Central memory CD4-positive, alpha-beta T cell (primary cell): ENCODE data around the gene ELMO1.

Source experiments
- DNase-seq: peaks from one replicate; pipeline ENCODE4 v3.0.0; 2022

Gene ELMO1

DNA sequence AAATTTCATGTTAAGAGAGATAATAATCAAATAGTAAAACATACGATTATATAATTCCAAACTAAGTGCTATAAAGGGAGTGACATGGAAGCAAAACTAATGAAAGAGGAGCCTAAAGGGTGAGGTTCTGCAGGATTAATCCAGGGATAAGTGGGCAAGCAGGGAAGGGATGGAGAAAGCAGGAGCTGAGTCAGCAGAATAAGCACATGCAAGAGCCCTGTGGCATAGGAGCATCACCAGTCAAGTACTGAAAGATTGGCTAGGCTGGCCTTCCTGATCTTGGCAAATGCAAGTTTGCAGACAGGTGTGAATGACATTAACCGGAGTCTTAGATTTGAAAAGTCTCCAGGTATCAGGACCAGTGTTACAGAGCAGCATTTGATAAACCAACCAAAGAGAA lies 336.4 kb downstream of the ELMO1 start:
- DNase-seq = no peak

DNA sequence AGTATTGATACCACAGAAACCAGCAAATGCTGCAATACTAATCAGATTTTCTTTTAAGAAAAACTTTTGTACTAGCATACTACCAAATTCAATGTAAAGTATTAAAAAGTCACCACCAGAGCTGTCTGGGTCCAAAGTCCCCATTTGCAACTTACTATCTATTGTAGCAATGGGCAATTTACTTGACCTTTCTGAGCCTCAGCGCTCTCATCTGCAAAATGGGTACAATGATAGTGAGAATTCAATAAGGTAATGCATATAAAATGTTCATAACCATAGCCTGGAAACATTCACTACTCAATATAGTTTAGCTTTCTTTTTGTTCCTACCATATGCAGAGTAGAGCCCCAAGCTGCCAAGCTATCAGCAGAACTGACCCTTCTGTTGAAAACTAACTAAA lies 337.2 kb downstream of the ELMO1 start:
- no peak for DNase-seq

DNA sequence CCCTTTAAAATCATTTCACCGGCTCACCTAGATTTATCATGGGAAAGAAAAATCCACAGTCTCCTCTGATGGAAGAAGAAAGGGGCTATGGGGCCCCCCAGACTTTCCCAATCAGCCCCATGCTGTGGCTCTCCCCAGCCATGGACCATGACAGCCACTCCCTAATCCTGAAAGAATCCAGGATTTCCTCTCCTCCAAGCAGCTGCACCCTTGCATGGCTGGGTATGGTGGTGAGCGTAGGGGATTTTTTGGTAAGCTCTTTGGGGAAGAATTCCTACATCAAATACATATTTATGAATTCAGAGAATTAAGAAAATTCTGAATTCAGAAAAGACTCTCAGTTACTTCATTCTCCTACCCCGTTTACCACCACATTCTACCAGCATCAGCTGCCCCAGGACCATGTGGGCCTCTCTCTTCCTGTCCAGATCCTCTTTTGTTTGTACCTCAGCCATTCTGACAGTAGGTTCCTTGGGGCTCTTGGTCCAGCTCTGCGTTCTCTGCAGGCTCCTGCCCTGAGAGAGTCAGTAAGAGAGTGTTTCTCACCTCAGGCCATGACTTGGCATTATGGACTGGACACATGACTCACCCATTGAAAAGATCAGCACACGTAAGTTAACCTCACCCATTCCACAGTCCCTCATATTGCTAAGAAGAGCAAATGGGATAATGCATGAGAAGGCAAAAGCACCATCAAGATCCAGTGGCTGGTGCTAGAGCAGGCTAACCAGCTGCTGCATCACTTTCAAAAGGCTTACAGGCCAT lies 337.8 kb downstream of the ELMO1 start:
- no peak for DNase-seq

DNA sequence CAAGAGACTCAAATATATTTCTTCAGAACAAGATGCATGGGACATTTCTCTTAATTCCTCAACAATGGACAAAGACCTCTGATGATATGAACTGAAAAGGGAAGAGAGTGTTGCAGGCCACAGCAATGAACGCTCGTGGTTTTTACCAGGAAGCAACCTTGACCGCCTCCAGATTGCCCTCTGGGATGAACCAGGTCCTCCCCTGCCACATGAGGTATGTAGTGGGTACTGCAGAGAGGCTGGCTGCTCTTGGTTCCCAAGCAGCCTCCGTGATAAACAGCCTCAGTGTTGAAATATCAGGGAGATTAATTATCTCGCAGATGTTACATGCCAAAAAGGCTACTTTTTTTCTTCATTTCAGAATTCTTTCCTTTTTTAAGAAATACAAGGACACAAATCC lies 338.8 kb downstream of the ELMO1 start:
- no peak for DNase-seq

DNA sequence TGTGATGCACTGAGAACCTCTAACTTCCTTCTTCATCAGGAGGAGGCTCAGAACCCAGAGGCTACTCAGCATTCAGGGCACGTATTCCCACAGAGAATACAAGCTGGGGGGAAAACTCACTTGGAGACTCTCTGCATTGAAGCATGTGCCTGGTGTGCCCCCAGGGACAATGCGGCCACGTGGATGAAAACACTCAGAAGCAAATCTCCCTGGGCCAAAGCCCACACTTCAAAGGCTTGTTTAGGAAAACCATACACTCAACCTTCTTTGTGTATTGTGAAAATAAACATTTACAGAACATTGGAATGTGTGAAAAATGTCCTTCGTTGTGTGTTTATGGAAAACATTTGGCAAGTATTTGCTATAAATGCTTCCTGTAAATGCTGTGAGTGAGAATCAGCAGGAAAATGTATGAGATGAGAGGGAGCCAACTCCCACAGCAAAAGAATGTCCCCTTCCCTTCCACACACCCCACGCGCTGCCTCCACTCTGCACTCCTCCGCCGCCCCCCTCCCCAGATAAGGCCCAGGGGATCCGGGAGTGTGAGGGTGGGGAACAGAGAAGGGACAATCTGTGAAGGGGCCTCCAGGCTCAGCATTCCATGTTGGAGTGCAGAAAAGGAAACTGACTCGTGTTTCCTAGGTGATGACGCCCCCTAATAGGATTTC lies 339.5 kb downstream of the ELMO1 start:
- no peak for DNase-seq

DNA sequence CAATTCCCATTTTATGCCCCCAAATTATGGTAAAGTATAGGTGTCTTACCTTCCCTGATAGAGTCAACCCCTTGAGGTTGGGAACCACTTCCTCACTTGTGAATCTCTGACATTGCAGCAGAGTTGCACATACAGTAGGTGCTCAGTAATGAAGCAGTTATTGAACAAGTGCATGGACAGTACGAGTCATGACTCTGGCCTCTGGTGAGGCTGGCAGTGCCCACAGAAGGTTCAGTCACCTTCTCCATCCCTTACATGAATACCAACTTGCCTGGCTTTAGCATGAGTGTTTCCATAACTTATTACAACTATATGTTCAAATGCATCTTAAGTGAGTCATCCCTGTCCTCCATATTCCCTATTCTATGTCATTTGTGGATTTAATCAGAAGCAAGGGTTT lies 340.0 kb downstream of the ELMO1 start:
- DNase-seq = no peak

DNA sequence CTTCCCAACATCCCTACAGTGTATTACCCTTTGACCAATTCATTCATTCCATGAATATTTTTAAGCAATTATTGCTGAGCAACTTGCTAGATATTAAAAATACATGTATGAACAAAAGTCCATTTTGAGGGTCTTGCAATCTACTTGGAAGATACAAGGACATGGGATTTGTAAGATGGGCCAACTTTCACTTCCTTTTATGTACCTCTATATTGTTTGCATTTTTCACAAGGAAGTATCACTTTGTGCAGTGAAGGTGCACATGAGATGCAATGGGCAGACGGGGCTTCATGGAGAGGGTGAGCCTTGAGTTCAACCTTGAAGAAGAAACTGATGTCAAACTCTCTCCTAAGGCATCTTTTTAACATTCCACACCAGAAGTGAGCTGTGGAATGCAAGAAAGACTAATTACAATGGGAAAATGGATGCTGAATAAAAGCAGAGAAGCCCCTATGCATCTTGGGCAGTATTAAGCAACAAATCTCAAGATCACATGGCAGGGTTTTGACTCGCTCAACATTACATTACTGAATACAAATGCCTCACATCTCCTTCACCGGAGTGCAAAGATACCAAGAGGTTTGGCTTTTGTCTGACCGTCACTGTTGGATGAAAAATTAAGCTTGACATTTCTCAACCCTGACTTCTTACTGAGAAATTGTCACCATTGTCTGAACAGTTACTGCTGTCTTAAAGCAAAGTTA lies 341.5 kb downstream of the ELMO1 start:
- no peak for DNase-seq

DNA sequence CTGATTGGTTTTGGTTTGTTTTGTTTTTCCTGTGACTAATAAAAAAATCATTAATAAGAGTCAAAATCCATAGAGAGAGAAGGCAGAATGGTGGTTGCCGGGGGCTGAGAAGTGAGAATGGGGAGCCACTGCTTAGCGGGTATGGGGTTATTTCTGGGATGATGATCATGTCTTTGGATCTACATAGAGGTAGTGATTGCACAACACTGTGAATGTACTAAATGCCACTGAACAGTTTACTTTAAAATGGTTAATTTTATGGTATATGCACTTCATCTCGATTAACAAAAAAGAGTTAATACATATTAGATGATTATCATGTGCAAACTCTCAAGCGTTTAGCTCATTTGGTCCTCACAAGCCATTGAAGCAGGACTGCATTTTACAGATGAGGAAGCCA lies 342.9 kb downstream of the ELMO1 start:
- no peak for DNase-seq

DNA sequence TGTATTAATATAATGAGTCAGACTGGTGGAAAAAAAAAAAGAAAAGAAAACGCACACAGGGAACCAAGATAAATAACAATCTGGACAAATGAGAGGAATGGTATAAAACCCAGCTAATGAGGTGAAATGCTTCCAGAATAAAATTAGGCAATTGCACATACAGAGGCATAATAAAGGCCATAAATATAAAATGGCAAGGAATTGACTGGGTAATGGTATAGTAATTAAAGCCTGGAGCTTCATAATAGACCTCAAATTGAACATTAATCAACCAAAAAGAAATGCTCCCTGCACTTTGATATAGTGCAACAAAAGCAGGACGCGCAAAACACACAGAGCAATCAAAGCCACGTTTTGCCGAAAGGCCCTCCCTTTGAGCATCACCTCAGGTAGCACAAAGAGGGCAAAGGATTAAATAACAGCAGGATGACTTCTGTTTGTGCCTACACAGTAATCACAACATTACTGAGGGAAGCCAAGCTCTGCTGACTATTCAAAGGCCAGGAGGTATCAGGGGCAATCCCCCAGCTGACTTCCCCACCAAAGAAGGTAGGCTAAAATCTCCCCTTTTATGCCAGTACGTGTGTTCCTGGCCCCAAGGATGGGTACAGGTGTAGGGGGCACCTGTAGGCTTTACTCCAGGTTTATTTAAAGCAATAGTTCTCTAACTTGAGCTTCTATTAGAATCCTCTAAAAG lies 343.7 kb downstream of the ELMO1 start:
- DNase-seq = no peak

DNA sequence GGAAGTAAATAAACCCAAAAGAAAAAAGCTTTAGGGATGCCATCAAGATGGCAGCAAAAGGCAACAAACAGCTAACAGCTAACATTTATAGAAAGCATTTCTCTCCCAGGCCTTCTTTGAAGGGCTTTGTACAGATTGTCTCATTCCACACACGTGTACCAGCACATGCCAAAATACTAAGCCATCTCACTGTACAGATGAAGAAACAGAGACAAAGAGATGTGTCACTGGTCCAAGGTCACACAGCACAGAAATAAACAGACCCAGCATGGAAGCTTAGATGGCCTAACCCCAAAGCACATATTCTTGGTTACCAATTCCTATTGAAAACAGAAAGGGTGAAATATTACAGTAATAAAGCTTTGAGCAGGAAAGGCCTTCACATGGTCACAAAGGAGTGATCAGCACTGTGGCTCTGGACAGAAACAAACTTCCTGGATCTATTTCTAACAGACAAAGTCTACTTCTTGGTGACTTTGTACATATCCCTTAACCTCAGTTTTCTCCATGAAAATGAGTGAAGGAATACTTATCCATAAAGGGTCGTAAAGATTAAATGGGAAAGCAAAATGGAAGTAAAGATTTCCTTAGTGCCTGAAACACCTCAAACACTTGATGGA lies 346.0 kb downstream of the ELMO1 start:
- no peak for DNase-seq

DNA sequence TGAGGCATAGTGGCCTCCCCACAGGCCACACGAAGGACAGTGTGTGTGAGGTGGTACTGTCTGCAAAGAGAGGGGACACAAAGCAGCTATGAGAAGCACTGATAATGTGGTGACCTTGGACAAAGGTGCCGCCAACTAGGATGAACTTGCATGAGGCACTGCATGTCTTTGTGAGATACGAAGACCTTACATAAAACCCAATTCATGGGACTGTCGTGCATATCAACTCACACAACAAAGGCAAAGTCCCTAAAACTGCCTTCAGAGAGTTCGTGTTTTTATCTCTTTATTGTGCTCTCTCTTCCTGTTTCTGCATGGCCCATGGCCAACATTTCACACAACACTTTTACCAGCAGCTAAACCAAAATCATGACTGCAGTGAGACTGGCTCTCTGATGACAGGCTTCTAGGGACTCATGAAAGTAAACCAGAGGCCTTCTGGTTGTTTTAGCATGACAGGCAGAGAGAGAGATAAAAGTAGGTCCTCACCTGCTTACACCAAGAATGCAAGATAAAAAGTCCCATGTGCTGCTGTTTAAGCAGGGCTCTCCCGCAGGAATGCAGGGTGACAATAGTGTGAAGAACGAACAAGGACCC lies 347.8 kb downstream of the ELMO1 start:
- no peak for DNase-seq

DNA sequence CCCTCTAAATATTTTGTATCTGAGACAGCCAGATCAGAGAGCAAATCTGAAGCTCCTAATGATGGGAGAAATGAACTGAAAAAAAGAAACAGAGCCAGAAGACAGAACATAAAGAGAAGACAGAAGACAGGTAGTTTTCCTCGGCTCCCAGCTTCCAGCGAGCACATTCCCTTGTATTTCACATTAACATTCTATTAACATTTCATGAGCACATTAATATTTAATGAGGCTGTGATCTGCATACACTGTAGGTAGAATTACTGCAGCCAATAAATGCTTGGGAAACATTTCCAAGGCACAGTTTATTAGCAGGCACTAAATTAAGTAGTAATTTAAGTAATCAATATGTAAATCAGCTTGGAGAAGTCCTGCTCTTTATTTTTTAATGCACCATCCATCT lies 349.9 kb downstream of the ELMO1 start:
- DNase-seq = no peak

DNA sequence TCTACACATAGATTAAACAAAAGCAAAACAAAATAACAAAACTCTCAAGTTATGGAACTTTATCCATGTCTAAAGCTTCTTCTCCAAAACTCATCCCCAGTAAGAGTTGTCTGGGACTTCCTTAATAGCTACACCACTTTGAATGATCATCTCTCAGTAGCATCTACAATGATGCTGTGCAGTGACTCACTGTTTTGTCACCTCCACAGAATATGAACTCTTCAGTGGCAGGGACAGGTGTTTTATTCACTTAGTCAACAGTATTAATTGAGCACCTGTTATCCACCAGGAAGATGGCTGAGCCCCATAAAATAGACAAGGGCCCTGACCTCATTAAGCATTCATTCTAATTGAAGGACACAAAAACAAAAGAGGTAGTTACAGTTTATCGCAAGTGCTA lies 350.7 kb downstream of the ELMO1 start:
- DNase-seq = no peak

DNA sequence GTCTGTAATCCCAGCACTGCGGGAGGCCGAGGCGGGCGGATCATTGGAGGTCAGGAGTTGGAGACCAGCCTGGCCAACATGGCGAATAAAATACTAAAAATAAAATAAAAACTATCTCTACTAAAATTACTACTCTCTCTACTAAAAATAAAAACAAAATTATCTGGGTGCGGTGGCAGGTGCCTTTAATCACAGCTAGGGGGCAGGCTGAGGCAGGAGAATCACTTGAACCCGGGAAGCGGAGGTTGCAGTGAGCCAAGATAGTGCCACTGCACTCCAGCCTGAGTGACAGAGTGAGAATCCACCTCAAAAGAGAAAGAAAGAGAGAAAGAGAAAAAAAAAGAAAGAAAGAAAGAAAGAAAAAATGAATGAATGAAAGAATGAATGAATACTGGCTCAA lies 351.4 kb downstream of the ELMO1 start:
- DNase-seq = no peak

DNA sequence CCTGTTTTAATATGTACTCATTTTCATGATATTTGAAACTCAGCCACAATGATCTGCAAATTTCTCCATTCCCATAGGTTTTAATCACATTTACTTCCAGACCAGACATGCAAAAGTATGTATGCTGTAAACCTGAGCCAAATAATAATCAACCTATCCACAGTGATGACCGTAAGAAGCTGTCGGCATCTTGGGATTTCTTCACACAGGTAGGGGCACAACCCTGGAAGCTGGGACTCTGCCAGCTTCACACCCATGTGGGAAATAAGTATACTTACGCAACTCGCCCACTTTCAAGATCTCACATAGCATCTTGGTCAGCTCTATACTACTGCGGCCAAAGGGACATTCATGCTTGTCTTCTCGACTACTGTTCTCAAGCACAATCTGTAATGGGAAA lies 352.3 kb downstream of the ELMO1 start:
- no peak for DNase-seq

DNA sequence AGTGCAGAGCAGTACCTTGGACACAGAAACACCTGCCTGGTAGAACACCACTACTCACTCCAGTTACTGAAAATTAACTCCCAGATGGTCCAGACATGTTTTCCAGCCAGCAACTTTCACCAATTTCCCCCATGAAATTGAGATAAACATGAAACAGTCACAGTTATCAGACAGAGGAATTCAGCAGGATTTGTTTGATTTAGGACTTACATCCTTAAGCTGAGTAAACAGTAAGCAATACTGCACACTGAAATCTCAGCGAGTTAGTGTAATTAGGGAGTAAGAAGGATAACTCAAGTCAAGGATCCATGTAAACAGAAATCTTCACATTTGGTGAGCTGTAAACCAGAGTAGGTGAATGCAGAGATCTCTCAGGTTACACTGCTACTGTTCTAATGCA lies 353.5 kb downstream of the ELMO1 start:
- no peak for DNase-seq

DNA sequence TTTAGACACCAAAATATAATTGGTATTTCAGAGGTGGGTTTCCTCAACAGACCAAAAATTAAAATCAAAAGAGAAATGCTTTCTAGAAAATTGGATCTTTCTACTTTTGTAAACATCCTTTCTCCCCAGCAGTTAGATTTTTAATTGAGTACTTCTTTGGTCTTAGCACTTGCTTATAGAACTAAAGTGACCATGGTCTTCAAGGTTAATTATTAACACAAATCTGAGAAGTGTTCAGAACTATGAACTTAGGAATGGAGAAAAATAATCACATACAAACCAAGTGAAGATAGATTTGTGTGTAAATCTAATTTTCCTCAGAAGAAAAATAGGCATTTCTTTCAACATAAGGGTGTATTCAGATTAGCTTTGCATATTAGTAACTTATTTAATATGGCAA lies 355.4 kb downstream of the ELMO1 start:
- no peak for DNase-seq

DNA sequence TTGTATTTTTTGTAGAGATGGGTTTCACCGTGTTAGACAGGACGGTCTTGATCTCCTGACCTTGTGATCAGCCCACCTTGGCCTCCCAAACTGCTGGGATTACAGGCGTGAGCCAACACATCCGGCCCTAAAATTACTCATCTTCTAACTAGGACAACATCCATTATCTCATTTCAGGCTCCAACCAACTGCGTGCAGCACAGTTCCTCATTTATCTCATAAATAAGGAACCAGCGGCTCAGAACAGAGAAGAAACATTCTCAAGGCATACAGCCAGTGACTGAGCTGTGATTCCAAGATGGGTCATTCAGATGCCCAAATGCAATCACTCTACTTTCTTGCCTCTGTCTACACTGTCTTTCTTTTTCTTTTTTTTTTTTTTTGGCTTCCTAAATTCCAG lies 356.1 kb downstream of the ELMO1 start:
- no peak for DNase-seq

DNA sequence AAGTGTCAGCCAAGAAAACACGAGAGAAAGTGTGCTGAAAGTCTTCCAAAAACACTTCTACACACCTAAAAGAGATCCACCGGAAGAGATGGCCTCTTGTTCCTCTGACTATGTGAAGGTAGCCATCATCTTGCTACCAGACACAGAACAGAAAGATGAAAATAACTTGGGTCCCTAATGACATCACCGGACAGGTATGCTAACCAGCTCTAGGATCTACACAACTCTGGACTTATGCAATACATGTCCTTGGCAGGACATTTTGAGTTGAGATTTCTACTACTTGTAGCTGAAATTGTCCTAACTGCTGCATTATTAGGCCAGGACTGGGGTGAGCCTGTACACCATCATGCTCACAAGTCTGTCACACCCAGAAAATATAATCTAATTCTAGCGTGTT lies 358.7 kb downstream of the ELMO1 start:
- no peak for DNase-seq

DNA sequence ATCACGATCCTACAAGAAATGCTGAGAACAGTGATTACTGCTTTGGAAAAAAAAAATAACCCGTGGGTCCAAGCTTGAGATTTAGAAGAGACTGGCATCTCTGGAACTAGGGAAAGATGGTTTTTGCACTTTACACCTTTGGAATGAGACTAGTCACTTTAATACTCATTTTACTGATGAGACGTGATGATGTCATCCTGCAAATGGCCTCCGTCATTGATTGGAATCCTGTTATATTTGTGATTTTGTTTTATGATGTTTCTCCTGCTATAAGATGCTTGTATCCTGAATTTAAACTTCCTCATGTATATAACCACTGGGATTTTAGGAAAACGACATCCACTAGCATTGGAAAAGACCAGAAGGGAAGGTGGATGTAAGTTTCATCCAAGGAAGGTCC lies 363.1 kb downstream of the ELMO1 start:
- DNase-seq = no peak

DNA sequence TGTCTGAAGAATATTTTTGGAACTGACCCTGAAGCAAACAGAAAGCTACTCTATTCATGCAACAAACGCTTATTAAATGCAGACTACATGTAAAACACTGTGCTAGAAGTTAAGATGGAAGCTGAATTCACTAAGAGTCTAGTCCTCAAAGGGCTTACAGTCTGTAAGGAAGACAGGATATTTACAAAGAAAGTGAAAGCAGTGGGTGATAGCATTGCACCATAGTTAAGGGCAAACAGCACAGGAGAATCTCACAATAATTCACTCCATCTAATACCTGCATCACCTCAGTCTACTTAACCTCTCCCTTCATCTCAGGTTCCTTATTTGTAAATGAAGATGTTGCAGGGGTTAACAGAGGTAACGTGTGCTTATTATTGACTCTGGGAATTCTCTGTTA lies 364.4 kb downstream of the ELMO1 start:
- DNase-seq = no peak

DNA sequence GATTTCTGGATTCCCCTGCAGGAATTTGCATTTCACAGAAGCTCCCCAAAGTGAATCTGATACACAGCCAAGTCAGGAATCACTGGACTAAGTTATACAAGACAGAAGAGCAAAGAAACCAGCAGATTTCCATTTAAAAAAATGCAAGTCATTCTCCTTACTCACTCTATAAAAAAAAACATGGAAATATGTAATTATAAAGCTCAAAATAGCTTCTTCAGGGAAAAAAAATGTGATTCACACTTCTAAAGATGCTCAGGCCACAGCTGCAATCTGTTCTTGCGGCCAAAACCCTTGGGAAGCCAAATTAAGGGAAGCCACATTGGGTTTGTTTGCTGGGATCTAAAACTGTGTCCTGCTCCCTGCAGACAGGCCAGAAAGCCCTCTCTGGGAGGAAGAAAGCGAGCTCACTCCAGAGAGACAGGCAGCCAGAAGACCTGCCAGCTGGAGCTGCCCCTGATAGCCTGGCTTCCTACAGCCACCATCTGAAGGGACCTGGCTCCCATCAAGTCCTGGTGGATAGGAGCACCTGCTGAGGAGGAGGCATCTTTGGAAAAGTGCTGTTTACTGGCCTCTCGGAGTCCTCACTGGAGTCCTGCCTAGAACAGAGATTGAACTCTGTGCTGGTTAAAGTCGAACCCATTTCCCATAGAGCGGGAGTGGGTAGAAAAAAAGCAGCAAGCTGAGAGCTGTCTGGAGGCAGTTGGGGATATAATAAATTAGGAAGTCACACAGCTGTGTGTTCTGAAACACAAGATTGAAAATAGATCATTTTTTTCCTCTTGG lies 365.2 kb downstream of the ELMO1 start:
- no peak for DNase-seq
